ENCODE results near the gene RASGRF1. TPM values are rescaled to one million over a fixed set of nuclear protein-coding genes. Genes with fewer than 3 reads are reported as not detected.

The RASGRF1 gene
- total RNA-seq, 4 donors from 2014 or later, result 0.13 to 0.23 TPM; not detected in 2

DNA sequence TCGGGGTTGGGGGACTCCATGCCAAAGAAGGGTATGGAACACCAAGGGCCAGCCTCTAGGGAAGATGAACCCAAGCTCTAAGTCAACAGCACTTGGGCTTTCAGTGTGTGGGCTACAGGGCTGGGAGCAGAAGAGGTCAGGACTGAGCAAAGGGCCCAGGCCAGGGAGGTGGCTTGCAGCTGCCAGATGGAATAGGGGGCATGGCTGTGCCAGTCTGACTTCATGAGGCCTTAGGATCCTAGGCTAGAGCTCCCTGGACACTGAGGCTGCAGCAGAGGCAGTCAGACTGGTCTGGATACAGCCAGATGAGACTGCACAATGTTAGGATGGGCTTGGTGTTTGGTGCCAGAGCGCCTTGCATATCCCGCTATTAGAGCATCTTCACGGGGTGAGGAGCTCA, 3.8 kb downstream of the RASGRF1 start:
- no peak overlapping the region for H3K4me3 ChIP-seq
- whole genome bisulfite sequencing, 2 donors (ENCODE audit: low coverage in 1 of 2), result 53 to 90% methylated on average over 3 of the region's 4 CpGs
- H3K4me1 ChIP-seq, result peaks cover 0 to 28% (median 15%) of the 10 kb centered on the region in 3 donors
- no peak for ATAC-seq
- H3K27me3 ChIP-seq, result peaks cover 72% of the 10 kb centered on the region
- no peak overlapping the region for H3K27ac ChIP-seq
- TF ChIP-seq, protein P1, sequence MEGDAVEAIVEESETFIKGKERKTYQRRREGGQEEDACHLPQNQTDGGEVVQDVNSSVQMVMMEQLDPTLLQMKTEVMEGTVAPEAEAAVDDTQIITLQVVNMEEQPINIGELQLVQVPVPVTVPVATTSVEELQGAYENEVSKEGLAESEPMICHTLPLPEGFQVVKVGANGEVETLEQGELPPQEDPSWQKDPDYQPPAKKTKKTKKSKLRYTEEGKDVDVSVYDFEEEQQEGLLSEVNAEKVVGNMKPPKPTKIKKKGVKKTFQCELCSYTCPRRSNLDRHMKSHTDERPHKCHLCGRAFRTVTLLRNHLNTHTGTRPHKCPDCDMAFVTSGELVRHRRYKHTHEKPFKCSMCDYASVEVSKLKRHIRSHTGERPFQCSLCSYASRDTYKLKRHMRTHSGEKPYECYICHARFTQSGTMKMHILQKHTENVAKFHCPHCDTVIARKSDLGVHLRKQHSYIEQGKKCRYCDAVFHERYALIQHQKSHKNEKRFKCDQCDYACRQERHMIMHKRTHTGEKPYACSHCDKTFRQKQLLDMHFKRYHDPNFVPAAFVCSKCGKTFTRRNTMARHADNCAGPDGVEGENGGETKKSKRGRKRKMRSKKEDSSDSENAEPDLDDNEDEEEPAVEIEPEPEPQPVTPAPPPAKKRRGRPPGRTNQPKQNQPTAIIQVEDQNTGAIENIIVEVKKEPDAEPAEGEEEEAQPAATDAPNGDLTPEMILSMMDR (IDR thresholded peaks at IDR 0.05), result no peak
- no peak for TF ChIP-seq POLR2AphosphoS5 (IDR thresholded peaks at IDR 0.05)
- no peak for TF ChIP-seq POLR2A (IDR thresholded peaks at IDR 0.05)
- TF ChIP-seq EP300 (IDR thresholded peaks at IDR 0.05), result no peak
- no peaks in the 10 kb centered on the region for H3K9me3 ChIP-seq
- no peaks in the 10 kb centered on the region for H3K36me3 ChIP-seq

DNA sequence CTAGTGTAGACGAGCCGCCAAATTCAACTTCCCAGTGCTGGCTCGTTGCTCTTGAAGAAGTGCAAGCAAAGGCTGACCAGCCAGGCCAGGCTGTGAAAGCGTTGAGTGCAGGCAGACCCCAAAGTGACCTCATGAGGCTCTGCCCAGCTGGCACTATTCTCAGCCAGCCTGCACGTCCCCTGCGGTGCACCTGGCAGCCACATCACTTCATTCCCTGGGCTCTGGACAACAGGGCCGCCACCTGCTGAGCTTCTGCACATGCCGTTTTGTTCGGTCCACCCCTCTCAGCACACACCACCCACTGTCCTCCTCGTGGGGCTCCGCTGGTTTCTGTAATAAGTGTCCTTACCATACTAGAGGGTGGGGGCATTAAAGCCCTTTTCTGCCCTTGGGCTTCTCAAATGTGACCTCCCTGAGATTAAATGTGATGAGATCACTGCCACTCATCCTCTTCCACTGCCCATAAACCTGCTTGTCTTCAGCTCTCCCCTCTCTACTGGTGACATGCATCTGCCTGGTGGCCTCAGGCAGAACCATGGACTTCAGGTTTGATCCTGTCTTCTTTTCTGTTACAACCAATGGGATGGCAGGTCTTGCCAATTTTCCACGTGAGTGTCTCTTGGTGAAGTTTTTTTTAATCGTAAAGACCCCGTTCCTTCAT, 6.1 kb downstream of the RASGRF1 start:
- H3K36me3 ChIP-seq, result no peaks in the 10 kb centered on the region
- no peak for ATAC-seq
- no peak overlapping the region for H3K4me3 ChIP-seq
- TF ChIP-seq EP300 (IDR thresholded peaks at IDR 0.05), result no peak
- peaks cover 48% of the 10 kb centered on the region for H3K27me3 ChIP-seq
- H3K4me1 ChIP-seq, result peaks cover 0 to 5% (median 0%) of the 10 kb centered on the region in 3 donors
- no peak overlapping the region for H3K27ac ChIP-seq
- no peaks in the 10 kb centered on the region for H3K9me3 ChIP-seq
- WGBS, 2 donors (ENCODE audit: low coverage in 1 of 2), result 58 to 60% methylated on average over 4 to 12 of the region's 14 CpGs

DNA sequence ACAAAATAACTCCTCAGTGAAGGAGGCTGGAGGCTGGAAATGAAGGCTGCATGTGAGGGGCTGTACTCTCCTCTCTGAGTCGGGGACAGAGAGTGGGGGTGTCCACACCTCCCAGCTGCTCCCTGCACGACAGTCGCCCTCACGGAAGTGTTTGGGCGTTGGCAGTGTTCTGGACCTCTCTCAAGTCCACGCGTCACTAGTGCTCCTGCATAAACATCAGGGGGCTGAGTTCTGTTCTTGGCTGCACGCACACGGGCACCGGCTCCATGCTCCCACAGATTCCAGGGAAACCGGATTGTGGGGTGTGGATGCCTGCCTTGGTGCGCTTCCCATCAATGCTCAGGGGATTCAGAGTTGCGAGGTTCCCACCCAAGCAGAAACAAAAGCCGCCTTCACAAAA, 7.4 kb downstream of the RASGRF1 start:
- no peak overlapping the region for H3K4me3 ChIP-seq
- no peaks in the 10 kb centered on the region for H3K4me1 ChIP-seq
- TF ChIP-seq POLR2AphosphoS5 (IDR thresholded peaks at IDR 0.05) (no peak), EP300 (IDR thresholded peaks at IDR 0.05) (no peak), POLR2A (IDR thresholded peaks at IDR 0.05) (no peak)
- TF ChIP-seq, protein P1 (IDR thresholded peaks at IDR 0.05), result no peak
- no peaks in the 10 kb centered on the region for H3K36me3 ChIP-seq
- H3K27ac ChIP-seq, result no peak overlapping the region
- H3K9me3 ChIP-seq, result no peaks in the 10 kb centered on the region
- peaks cover 35% of the 10 kb centered on the region for H3K27me3 ChIP-seq
- no CpG with 5 or more reads among the region's 14 CpGs for WGBS, 2 donors (ENCODE audit: low coverage in 1 of 2)
- no peak for ATAC-seq

DNA sequence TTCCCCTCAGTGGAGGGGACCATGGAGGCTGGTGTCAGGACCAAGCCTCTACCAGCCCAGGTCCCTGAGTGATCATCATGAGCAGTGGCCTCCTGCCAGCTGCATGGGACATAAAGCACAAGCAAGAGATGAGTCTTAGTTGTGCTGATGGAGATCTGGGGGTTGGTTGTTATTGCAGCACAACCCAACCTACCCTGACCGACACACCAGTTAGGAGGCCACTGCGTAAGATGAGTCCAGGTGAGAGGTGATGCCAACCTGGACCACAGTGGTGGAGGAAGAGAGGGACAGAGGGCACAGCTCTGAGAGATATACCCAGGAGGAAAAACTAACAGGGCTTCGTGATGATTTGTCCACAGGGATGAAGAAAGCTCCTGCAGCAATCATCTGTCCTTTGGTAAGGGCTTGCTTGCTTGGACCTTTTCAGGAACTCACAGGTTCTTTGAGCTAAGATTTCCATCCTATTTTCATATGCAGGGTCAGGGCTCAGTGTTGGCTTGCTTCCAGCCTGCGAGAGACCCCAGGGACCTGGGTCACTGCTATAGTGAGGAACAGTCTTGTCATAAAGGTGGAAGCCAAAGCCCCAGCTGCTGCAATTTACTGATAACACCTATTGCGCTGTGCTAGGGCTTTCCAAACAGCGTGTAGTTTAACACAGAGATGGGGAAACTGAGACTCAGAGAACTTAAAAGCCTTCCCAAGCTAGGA, 8.1 kb downstream of the RASGRF1 start:
- WGBS, 2 donors (ENCODE audit: low coverage in 1 of 2), result 77% methylated on average over 3 of the region's 6 CpGs; no CpG with 5 or more reads in 1 of the 2 donors
- H3K4me3 ChIP-seq, result no peak overlapping the region
- no peaks in the 10 kb centered on the region for H3K36me3 ChIP-seq
- TF ChIP-seq POLR2A (IDR thresholded peaks at IDR 0.05), result no peak
- TF ChIP-seq POLR2AphosphoS5 (IDR thresholded peaks at IDR 0.05), result no peak
- TF ChIP-seq, protein P1 (IDR thresholded peaks at IDR 0.05), result no peak
- TF ChIP-seq EP300 (IDR thresholded peaks at IDR 0.05), result no peak
- no peaks in the 10 kb centered on the region for H3K4me1 ChIP-seq
- peaks cover 29% of the 10 kb centered on the region for H3K27me3 ChIP-seq
- no peak overlapping the region for H3K27ac ChIP-seq
- no peaks in the 10 kb centered on the region for H3K9me3 ChIP-seq
- ATAC-seq, result no peak

DNA sequence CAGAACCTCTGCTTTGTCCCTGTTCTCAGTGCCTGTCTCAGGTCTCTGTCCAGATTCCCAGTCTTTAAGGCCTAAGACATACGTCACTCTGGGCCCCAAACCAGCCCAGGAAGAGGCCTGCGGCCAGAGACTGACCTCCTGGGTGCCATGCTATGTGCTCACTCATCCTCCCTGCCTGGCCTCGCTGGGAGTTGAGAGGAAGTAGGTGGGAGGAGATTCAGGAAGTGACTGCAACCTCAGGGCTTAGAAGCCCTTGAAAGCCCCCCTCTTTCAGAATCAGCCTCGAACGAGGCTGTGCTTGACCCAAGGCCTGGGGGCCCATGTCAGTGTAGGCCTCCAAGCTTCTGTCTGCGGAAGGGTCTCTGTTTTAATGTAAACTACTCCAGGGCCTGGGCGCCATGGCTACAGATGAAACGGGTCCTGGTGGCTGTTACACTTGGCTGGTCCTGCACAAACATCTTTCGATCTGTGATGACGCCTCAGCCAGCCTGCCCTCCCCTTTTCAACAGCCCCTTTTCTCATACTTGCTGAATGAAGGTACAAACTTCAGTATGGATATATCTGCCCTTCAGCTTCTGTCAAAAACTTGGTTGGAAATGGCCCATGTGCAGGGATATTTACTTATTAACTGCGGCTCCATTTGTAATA, 11.7 kb downstream of the RASGRF1 start:
- Histone ChIP-seq H3K4me3 (no peak overlapping the region), H3K4me1 (no peaks in the 10 kb centered on the region), H3K27ac (no peak overlapping the region), H3K27me3 (peaks cover 8% of the 10 kb centered on the region), H3K9me3 (no peaks in the 10 kb centered on the region), H3K36me3 (no peaks in the 10 kb centered on the region)
- ATAC-seq, result no peak
- no peak for TF ChIP-seq EP300 (IDR thresholded peaks at IDR 0.05)
- TF ChIP-seq POLR2A (IDR thresholded peaks at IDR 0.05), result no peak
- TF ChIP-seq, protein P1 (IDR thresholded peaks at IDR 0.05), result no peak
- TF ChIP-seq POLR2AphosphoS5 (IDR thresholded peaks at IDR 0.05), result no peak
- 89 to 90% methylated on average over 3 to 5 of the region's 11 CpGs for WGBS, 2 donors (ENCODE audit: low coverage in 1 of 2)
